ENCODE measurements around the gene ULK1. TPM values are rescaled to one million over a fixed set of nuclear protein-coding genes. Genes with fewer than 3 reads are reported as not detected.

Gene ULK1
- total and polyA plus RNA-seq, 2 of the 13 experiments (the other 11 are each of a cell fraction or from before 2014, with no cell fraction given): 2.8 to 10.1 TPM

GRCh38 chr12:131850856-131851559, 43.4 kb upstream of the ULK1 start:
- 72% methylated on average over 8 of the region's 41 CpGs for WGBS (ENCODE audit: low lambda C conversion rate)
- DNase-seq (ENCODE audit: low spot score) (no peak), FAIRE-seq (no peak), ATAC-seq (peak; percentile 83)
- POLR2A ChIA-PET: interaction anchor here (0.5 to 1.6 kb wide), 4 partner anchors 9 to 98 kb away, joined by 3 to 6 read pairs (median 4); partner anchors contain the start of gene EP400
- Histone ChIP-seq H3K27ac (ENCODE audit: extremely low read length, insufficient read depth, low read length) (no peak overlapping the region), H3K27me3 (ENCODE audit: control insufficient read depth in 1 of 2, insufficient read depth in 2 of 2, low read length in 2 of 2) (peaks cover 11 to 28% of the 10 kb centered on the region in 2 experiments), H3K4me1 (ENCODE audit: insufficient read depth, low read length) (peaks cover 39% of the 10 kb centered on the region), H3K9me3 (ENCODE audit: low read length) (no peaks in the 10 kb centered on the region), H4K20me1 (ENCODE audit: insufficient read depth, low read length) (no peaks in the 10 kb centered on the region), H3K4me2 (ENCODE audit: low read depth, low read length) (peak overlapping the region; percentile 46), H3K9ac (ENCODE audit: insufficient read depth, low read depth, low read length) (no peak overlapping the region), H3K79me2 (ENCODE audit: insufficient read depth, low read length) (no peaks in the 10 kb centered on the region), H3K36me3 (replicated peaks in 1 of 2; ENCODE audit: control insufficient read depth in 1 of 2, insufficient read depth in 2 of 2, low read length in 2 of 2) (no peaks in the 10 kb centered on the region), H3K4me3 (replicated peaks in 1 of 3; ENCODE audit: insufficient read depth in 1 of 3, low read depth in 2 of 3, low read length in 3 of 3) (peak overlapping the region in 1 of 3 experiments; percentile 43; a peak in 1 of 6 replicates), H2AFZ (ENCODE audit: low read length) (no peak overlapping the region)
- CTCF ChIA-PET (ENCODE audit: low intra/inter-chr PET ratio, low total read pairs): interaction anchor here (1.2 to 1.3 kb wide), 2 partner anchors 99 to 150 kb away, joined by 3 to 5 read pairs; partner anchors contain the start of gene EP400
- intact Hi-C loops (cut with micrococcal nuclease; ENCODE audit: unreplicated experiment) (loop anchor here (5.0 kb wide), 2 partner anchors 61 to 151 kb away; no protein-coding TSS in a partner anchor), in situ Hi-C loops (cut with HindIII; ENCODE audit: extremely low pct_ligation_motif_present, low pct_unique_long_range_greater_than_20kb) (no loop called here)
- BruUV-seq (replicated peaks): no TSS peak
- TF ChIP-seq UBTF (CRISPR knock-in tag; IDR thresholded peaks at IDR 0.05) (peak; percentile 40; the same call in 1 of the 2 replicates), FOSL2 (CRISPR knock-in tag; IDR thresholded peaks at IDR 0.05) (0 out of 2 replicates have a peak, but pooled peaks have one; percentile 18), PATZ1 (CRISPR knock-in tag; IDR thresholded peaks at IDR 0.05) (peak; percentile 35; the same call in 1 of the 2 replicates), SP4 (CRISPR knock-in tag; IDR thresholded peaks at IDR 0.05) (peak; percentile 44; the same call in 1 of the 2 replicates), SAP130 (CRISPR knock-in tag; IDR thresholded peaks at IDR 0.05; ENCODE audit: low read depth) (peak; percentile 56), MYC (CRISPR knock-in tag; IDR thresholded peaks at IDR 0.05; ENCODE audit: borderline replicate concordance) (peak; percentile 46; the same call in 1 of the 2 replicates), GABPB1 (CRISPR knock-in tag; IDR thresholded peaks at IDR 0.05) (peak; percentile 65; the same call in 1 of the 2 replicates), ZNF580 (CRISPR knock-in tag; IDR thresholded peaks at IDR 0.05; ENCODE audit: borderline replicate concordance, low read depth) (0 out of 2 replicates have a peak, but pooled peaks have one; percentile 28), ZNF317 (CRISPR knock-in tag; IDR thresholded peaks at IDR 0.05) (0 out of 2 replicates have a peak, but pooled peaks have one; percentile 45), MXI1 (IDR thresholded peaks at IDR 0.05; ENCODE audit: borderline replicate concordance, low read depth, low read length) (no peak), FOSL1 (CRISPR knock-in tag; IDR thresholded peaks at IDR 0.05; ENCODE audit: borderline replicate concordance) (no peak), KLF12 (CRISPR knock-in tag; IDR thresholded peaks at IDR 0.05; ENCODE audit: borderline replicate concordance) (no peak), ZBTB7B (CRISPR knock-in tag; IDR thresholded peaks at IDR 0.05) (0 out of 2 replicates have a peak, but pooled peaks have one; percentile 20), DNMT1 (CRISPR knock-in tag; IDR thresholded peaks at IDR 0.05) (0 out of 2 replicates have a peak, but pooled peaks have one; percentile 15), KDM2A (CRISPR knock-in tag; IDR thresholded peaks at IDR 0.05; ENCODE audit: borderline replicate concordance, low read depth) (peak; percentile 61; the same call in 1 of the 2 replicates), LCORL (IDR thresholded peaks at IDR 0.05) (no peak), LCORL (CRISPR knock-in tag; IDR thresholded peaks at IDR 0.05) (0 out of 2 replicates have a peak, but pooled peaks have one; percentile 29), ZFX (CRISPR knock-in tag; IDR thresholded peaks at IDR 0.05; ENCODE audit: low read depth) (peak; percentile 35; the same call in 1 of the 2 replicates), FOXA3 (CRISPR knock-in tag; IDR thresholded peaks at IDR 0.05) (0 out of 2 replicates have a peak, but pooled peaks have one; percentile 26), TEAD3 (CRISPR knock-in tag; optimal IDR thresholded peaks at IDR 0.05; ENCODE audit: borderline replicate concordance) (peak; percentile 17)

Measured in HepG2 (cell line).